ENCODE results near the gene PLEKHA1.

- TF ChIP-seq POLR2A (IDR thresholded peaks at IDR 0.05; ENCODE audit: low read depth, low read length) = no peak
- TF ChIP-seq SPI1 (IDR thresholded peaks at IDR 0.05; ENCODE audit: low read depth, low read length) = no peak
- no peak for TF ChIP-seq TAF1 (IDR thresholded peaks at IDR 0.05; ENCODE audit: low read depth, low read length)
- no peak for TF ChIP-seq POLR2AphosphoS5 (IDR thresholded peaks at IDR 0.05; ENCODE audit: low read depth, low read length)
These were observed 79.6 kb downstream of the PLEKHA1 start for GRCh38 chr10:122454071-122454470.

Measured in GM12891 (cell line).